ENCODE measurements around the gene NRCAM.
"Not testable (repeated sequence)": the region's sequence is repeated elsewhere in the genome, so short reads cannot be mapped to it uniquely, and the experiment has no call there.

Gene NRCAM

DNA sequence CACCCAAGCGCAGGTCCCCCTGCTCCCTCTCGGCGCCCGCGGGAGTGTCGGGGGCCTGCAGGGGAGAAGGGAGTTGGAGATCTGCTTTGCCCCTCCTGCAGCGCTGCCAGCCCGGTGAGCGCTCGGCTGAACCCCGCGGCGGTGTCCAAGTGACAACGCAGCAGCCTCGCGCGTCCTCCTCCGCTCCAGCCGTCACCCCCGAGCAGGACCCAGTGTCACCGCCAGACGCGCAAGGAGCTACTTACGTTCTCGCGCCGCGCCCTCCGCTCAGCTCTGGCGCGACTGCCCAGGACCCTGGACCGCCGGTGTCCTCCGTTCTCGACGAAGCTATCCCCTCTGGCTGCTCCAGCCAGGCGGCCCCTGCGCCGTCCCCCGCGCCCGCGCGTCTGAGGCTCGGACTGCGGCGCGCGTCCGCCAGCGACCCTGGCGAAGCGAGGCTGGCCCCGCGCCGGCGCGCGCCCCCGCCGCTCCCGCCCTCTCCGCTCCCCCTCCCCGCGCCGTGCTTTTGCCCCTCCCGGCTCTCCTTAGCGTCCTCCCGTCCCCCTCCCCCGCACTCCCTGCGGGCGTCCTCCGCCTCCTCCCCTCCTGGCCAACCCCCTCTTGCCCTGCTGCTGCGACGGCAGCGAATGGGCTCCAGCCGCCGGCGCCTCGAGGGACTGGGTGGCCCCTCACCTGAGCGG is at the start of gene NRCAM:
Gene NRCAM, minus strand, starts transcription at position 439 of the 680 bp plus-strand sequence. CDS start 216,372 bp downstream, outside the sequence.
- peak; percentile 94 for DNase-seq

DNA sequence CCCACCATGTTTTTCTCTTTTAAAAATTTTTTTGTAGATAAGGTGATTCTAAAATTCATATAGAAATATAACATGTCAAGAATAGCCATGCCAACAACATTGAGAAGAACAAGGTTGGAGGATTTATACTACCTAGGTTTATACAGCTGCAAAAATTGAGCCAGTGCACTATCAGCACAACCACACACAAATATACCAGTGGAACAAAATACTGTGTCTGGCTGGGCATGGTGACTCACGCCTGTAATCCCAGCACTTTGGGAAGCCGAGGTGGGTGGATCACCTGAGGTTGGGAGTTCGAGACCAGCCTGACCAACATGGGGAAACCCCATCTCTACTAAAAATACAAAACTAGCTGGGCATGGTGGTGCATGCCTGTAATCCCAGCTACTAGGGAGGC is 48.3 kb upstream of the NRCAM start:
- DNase-seq: not testable (repeated sequence)

DNA sequence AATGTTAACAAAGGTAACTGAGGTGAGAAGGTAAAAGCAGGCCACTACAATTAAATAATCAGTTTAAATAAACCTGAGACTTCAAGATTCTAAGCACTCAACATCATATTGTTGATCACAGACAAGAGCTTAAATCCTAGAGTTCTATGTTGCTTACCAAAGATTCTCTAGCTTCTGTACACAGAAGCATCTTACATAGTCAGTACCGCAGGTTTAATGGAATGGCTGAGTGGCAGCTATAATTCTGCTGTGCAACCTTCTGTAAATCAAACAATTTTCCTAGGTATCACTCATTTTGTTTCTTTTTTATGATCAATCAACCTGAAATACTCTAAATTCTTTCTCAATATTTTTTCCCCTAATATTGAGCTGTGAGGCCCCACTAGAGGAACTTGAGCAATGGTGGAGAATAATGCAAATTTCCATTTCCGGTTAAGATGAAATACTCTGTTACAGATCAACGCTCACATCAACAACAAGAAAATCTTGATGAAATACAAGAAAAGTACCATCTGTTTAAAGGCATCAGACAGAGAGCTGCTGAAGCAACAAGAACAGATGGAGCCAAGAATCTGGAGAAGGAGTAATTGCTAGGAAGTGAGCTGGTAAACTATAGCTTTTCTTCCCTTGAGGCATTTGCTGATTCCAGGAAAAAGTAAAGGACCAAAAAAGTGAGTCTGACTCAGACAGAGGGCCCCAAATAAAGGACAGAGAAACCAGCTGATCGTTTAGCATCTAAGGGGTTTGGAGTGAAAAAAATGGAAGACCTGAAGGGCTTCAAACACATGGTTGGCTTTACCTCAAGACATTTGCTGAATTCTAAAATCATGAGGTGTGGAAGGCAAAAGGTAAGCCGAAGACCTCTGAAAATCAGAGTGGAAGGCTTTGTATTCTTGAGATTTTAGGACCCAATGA is 47.1 kb upstream of the NRCAM start:
- no peak for DNase-seq

DNA sequence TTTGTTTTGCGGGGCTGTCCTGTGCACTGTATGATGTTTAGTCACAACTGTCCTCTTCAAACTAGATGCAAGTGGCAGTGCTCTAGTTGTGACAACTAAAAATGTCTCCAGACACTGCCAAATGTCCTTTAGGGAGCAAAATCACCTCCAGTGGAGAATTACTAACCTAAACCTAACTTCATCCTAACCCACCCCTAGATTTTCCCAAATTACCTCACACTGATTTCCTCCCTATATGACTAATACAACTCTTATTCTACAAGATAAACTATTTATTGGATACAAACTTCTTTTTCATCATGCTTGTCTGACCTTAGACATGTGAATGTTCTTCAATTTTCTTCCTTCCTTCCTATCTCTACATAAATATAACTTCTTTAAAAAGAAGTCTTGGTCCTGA is 43.3 kb upstream of the NRCAM start:
- no peak for DNase-seq

DNA sequence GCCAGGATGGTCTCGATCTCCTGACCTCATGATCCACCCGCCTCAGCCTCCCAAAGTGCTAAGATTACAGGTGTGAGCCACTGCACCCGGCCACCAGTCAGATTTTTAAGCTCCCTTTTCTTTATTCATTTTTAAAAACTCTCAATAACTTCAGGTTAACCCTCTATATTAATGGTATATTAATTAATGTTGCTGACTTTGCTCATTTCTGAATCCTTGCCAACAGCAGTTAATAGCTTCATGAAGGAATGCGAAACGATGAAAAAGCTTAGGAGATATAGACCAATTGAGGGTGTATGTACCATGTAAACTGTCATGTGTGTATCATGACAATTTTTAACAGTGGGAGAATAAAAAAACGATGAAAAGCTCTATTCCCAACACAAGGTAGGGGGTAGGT is 42.2 kb upstream of the NRCAM start:
- DNase-seq: no peak

DNA sequence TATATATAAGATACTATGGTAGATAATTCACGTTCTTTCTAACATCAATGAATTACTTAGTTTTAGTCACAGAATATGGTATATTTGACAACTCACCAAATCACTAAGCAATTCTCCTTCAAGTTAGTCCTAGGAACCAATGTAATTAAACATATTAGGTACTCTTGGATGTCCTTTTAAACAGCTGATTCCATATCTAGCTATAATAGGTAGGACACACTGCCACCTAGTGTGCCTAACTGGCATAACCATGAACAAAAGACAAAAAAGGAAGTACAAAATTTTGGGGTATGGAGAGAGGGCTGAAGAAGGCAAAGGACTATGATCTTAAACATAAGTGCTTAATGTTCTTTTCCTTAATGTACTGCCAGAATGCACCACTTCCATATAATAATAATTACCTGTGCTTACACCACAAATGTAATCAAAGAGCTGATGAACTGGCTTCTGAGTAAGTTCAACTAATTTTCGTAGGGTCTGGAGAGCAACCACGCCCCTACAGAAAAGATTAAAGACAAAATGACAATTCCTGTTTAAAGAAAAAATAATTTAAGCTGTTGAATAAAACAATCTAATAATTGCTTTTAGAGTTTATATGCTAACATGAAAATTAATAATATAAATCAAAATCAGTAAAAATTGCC is 41.0 kb upstream of the NRCAM start:
- peak; percentile 63 for DNase-seq

DNA sequence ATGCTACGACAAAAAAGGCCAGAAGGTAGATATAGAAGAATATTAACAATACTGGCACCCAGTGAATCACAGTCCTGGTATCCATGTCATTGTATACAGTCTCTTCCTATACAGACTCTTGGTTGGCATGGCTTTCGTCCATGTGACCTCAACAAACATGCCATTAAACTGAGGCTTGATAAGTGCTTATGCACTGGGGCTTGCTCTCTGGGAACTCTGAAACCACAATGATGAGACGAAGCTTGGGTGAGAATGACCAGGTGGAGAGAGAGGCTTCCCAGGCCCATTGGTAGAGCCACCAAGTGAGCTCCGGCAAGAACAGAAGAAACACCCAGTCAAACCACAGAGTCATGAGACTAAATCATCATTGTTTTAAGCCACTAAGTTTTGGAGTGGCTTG is 36.5 kb upstream of the NRCAM start:
- no peak for DNase-seq

DNA sequence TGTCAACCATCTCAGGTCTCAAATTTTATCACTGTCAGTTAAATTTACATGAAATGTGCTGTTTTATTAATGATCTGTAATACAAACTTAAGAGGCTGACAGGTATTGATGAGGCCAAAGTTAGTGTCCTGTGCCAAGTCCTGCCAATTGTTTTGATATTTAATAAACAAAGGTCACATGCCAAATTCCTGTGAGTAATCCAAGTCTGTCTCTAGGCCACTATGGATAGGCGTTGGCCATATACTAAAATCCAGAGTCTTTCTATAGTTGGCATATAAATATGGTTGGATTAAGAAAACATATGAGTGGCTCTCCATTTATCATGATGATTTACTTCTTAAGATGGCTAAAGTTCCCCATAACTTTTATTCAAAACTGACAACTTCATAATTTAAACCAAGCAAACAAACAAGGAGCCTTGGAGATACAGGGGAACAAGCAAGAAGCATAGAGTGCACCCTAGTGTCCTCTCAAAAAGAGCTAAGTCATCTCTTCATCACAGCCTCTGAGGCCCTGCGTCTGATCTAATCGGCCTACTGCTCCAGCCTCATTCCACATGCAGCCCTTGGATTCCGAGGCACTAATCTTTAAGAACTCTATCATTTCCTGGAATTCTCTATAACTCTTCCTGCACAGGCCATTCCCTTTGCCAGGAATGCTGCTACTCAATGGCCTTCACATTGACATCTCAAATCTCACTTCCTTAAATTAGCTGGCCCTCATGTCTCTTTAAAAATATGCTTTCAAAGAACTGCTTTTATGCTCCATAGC is 32.7 kb upstream of the NRCAM start:
- DNase-seq: no peak

DNA sequence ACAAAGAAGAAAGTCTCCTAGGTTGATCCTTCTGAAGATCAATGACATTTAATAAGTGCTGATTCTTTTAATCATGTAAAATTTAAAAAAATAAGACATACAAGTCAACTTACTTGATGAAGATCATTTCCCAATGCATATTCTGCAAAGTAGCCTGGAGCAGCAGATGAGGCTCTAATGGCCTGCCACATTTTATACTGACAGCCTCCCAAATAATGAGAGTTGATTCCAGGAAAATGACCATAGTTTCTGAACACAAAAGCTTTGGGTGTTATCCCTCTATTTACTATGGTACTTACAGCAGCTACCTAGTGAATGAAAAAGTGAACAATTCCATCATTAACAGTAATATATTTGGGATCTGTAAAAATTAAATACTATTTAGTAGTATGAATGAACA is 31.4 kb upstream of the NRCAM start:
- DNase-seq: no peak

DNA sequence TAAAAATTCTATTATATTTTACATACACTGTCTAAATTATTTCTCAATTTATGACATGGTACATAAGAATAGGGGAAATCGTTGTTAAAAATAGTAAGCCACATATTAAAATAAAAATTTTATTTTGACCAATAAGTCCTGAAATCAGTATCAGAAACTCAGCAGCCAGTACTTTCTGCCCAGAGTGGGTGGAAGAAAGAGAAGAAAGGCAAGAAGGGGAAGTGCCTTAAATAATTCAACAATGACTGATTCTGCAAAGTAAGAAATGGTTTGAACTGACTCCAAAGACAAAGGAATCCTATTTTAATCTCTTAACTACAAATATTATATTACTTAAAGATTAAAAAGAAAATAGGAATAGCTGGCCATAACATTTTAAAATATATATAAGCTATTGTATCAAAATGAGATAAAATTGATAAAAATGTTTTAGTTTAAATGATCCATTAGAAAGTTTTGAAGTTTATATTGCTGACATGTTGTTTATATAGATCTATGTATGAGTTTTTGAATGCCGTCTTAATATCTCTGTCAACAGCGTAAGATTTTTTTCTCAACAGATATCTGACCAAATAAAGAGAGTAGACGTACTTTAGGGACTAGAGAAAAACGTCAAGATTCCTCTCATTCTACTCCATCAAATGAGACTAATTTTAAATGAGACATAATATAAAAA is 30.2 kb upstream of the NRCAM start:
- DNase-seq: no peak

DNA sequence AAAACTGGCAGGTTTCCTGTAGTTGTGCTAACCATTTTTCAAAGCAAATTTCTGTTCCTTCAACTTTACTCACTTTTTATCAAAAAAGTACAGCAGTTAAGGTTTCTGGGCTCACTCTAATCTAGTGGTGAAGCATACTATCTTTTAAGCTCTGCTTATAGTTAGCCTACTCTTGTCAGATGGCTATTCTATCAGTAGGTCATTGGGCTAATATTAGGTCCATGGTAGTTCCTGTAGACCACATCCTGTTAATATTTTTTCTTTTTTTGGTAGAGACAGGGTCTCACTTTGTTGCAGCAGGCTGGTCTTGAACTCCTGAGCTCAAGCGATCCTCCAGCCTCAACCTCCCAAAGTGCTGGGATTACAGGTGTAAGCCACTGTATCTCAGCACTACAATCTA is 27.9 kb upstream of the NRCAM start:
- DNase-seq: no peak

DNA sequence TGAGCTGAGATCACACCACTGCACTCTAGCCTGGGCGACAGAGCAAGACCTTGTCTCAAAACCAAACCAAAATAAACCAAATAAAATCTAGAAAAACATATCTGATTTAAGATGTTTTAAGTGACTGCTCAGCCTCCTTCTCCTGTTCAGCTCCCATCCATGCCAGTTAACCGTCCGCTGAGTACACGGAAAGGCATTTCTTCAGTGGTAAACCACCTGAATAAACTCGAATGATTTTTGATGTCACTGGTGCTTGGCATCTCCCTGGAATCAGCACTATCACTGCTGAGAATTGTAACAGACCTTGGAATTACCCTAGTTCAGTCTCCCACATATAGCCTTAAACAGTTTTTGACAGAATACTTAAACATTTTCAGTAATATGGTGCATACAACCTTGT is 24.1 kb upstream of the NRCAM start:
- DNase-seq: no peak

DNA sequence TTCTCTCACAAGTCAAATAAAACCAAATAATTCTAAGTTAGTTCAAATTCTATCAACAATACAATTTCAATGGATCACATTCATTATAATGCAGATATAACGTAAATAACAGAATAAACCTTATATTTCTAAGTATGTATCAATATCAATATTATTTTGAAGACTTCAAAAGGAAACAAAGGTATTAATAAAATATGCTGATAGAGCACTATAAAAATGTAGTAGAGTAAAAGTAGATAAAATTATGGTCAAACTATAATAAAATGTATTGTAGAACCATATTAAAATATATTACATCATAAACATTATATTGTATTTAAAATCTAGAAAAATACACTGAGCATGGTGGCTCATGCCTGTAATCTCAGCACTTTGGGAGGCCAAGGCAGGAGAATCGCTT is 23.5 kb upstream of the NRCAM start:
- no peak for DNase-seq

DNA sequence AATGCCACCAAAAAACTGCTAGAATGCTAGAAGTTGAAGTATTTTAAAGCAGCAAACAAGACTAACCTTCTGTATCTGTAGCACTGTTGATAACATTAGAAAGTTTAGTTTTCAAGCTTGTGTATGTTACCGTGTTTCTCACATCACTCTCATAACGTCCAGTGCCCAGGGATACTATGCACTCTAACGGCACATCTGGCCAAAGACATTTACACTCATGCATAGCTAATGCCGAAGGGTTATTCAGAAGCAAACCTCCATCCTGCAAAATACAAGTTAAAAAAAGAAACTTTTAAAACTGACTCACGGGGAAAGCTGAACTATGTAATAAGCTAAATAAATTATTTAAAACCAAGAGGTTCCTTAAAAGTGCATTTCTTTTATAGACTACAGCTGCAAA is 22.9 kb upstream of the NRCAM start:
- DNase-seq: no peak

DNA sequence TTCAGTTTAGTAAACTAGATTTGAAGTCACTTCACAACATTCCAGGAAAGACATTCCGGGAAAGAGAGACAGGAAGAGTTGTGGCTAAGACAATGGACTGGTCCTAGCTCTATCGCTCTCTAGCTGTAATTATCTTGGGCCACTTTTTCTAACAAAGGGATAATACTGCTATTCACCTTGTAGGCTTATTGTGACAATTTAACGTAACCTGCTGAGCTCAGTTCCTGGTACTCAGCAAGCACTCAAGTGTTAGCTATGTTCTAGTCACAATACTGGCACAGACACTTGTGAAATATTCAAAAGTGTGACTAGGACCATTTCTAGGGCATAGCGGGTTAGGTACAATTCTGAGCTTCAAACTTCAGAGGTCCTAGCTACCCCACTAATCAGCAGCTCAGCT is 12.0 kb upstream of the NRCAM start:
- DNase-seq: no peak

DNA sequence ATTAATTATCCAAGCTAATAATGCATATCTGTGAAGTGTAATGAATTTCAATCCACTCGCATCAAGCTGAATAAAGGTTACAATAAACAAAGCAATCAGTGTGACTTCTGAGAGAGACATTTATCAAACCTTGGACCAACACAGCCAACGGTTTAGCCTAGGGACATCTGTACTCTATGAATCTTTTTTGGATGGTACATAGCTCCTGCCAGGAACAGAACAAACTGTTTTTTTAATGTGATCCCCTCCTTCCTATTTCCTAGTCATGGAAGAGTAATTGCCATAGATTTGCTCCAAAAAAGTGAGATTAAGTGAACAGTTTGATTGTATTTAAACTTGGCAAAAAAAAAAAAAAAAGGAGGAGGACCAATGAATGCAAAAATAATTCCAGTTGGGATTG is 11.2 kb upstream of the NRCAM start:
- no peak for DNase-seq

DNA sequence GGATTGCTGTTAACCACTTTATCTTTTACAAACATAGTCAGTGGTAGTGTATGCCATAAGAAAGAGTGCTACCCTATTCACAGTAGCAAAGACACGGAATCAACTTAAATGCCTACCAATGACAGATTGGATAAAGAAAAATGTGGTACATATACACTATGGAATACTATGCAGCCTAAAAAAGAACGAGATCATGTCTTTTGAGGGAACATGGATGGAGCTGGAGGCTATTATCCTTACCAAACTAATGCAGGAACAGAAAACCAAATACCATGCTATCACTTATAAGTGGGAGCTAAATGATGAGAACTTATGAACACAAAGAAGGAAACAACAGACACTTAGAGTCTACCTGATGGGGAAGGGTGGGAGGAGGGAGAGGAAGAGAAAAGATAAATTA is 10.1 kb upstream of the NRCAM start:
- not testable (repeated sequence) for DNase-seq

DNA sequence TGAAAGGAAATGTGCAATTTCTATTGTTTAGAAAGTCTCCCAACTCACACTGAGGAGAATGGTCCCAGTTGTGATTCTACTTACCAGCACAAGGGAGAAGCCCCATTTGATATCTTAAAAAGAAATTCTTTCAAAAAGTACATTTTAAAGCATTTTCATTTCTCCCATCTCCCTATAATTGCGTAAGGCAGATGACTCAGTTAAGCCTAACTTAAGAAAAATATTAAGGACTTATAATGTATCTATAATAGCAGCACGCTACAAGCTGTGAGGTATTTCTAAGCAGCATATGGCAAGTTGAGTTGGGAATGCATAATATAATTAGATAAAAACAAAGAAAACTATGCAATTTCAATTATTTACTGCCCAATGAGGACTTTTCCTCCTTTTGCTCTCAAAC is 8.5 kb upstream of the NRCAM start:
- DNase-seq: no peak

DNA sequence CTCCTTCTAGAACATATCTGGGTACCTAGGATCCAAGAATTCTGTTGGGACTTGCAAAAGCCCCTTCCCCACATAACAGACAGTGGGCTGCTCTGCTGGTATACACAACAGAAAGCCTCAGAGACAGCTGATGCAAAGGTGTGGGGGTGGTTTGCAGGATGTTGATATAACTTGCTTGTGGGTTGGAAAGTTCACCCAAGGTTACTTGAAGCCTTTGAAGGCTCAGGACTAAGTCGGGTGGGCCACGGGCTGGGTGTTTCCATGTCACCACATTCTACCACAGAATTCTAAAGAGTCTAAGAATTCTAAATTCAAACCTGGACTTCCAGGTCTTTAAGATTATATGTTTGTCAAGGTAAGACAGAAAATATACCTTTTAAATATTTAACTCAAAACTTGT is 7.4 kb upstream of the NRCAM start:
- DNase-seq: no peak

DNA sequence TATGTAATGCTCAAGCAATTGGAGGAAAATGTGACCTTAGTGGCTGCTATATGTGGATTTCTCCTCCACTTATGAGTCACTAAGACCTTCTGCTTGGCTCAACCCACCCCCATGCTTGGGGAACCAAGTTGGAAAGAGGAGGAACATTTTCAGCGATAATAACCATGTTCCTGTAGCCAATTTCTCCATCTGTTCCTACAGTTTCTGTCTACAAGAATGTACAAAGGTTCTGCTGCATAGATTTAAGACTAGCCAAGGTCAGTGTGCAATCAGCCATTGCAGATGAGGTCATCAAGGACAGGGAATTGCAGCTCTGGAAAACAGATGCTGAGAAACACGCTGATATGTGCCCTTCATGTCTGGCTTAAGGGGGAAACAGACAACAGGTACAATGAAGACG is 5.6 kb upstream of the NRCAM start:
- DNase-seq: no peak

DNA sequence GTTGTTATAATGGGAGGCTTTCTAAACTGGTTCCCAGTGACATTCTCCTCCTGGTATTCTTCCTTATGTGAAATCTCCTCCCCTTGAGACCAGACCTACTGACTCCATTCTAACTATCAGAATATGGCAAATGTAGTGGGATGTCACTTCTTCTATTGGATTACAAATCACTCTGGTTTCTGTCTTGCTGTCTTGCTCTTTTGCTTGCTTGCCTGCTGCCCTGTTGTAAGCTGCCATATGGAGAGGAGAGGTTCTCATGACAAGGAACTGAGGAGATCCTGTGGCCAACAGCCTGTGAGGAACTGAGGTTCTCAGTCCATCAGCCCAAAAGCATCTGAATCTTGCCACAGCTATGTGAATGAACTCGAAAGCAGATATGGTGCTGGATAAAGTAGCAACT is 4.7 kb upstream of the NRCAM start:
- no peak for DNase-seq

DNA sequence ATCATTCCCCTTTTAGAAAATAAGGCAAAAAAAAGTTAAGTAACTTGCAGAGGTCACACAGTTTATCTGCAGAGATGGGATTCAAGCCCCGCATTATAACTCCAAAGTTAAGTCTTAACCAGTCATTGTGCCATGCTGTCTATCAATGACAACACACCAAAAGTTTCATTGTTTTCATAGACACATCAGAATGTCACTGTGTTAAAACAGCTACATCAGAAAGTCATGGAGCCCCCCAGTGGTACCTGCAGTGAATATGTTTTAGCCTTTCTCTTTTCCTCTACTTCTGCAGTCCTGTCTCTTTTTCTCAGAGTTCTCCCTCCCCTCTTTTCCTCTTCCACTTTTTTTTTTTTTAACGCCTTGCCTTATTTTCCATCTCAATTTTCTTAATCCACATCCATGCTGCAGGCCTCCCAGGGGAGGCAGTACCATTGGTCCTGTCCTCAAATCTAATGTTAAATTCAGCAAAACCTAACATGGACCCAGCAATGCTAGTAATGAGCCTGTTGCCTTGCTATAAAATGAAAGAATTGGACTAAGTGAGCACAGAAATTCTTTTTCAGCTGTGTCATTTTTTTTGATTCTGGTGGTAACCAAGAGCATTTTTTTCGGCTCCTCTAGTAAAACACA is 3.8 kb upstream of the NRCAM start:
- DNase-seq: peak; percentile 76

All from NCI-H1105 treated with DMSO at 0.1 percent for 48 hours (cell line).